A549 (cell line): Measurements from ENCODE around the gene ITSN2.

ENCODE experiments used
- BHLHE40 ChIP-seq: IDR thresholded peaks from 2 replicates; pipeline ENCODE4 v1.6.1; 2012; ENCODE audit warnings: low read depth, low read length, inconsistent platforms
- CHD2 ChIP-seq: fragments of 150-350 bp; IDR thresholded peaks from 2 replicates; pipeline ENCODE4 v1.6.1; 2014; ENCODE audit warnings: low read length; ENCODE audit not compliant: partially characterized antibody
- ESRRA ChIP-seq: fragments of 150-350 bp; IDR thresholded peaks from 2 replicates; pipeline ENCODE4 v1.6.1; 2014; ENCODE audit warnings: mild to moderate bottlenecking, low read length, borderline replicate concordance
- KDM1A ChIP-seq: fragments of 200-600 bp; sonication (generic); IDR thresholded peaks from 2 replicates; pipeline ENCODE4 v1.6.1; 2016; ENCODE audit warnings: low read depth, mild to moderate bottlenecking
- NFE2L2 ChIP-seq: fragments of 150-350 bp; conservative IDR thresholded peaks from 2 replicates; pipeline ENCODE4 v1.6.1; 2014; ENCODE audit warnings: low read length
- POLR2A ChIP-seq: IDR thresholded peaks from 2 replicates; pipeline ENCODE4 v1.6.1; 2012; ENCODE audit warnings: mild to moderate bottlenecking, low read length
- RFX5 ChIP-seq: fragments of 450-650 bp; IDR thresholded peaks from 2 replicates; pipeline ENCODE4 v1.7.1; 2014; ENCODE audit warnings: antibody characterized with exemption, mild to moderate bottlenecking, moderate library complexity
- SMC3 ChIP-seq: fragments of >200 bp; sonication (Bioruptor Twin); formaldehyde crosslinking; IDR thresholded peaks from 3 replicates; pipeline ENCODE4 v1.6.1; 2018; ENCODE audit warnings: inconsistent platforms
- TF ChIP-seq, protein P1 (sequence below): fragments of >200 bp; sonication (Bioruptor Twin); formaldehyde crosslinking; IDR thresholded peaks from 3 replicates; pipeline ENCODE4 v1.5.1; 2016
- TF ChIP-seq, protein P2 (sequence below): fragments of 200-600 bp; sonication (generic); IDR thresholded peaks from 2 replicates; pipeline ENCODE4 v1.6.1; 2016; ENCODE audit warnings: antibody characterized with exemption, mild to moderate bottlenecking, moderate library complexity

DNA sequence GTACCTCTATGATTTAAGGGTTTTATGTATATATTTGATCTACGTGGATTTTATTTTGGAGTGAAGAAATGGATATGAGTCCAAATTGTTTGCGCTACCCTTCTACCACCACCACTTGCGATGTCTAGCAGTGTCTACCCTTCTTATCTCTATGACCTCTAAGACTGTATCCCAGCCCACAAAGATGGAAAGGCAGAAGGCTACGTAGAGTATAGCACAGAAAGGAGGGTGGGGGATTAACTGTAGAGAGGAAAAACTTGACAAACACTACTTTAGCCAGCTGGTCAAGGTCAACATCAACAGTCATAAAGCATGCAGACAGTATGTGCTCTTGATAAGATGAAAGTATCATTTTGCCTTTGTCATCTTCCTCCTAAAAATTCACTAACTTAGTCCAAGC, 14.4 kb downstream of the ITSN2 start:
- no peak for TF ChIP-seq ESRRA
- TF ChIP-seq SMC3: no peak
- TF ChIP-seq CHD2: no peak
- TF ChIP-seq, protein P1, sequence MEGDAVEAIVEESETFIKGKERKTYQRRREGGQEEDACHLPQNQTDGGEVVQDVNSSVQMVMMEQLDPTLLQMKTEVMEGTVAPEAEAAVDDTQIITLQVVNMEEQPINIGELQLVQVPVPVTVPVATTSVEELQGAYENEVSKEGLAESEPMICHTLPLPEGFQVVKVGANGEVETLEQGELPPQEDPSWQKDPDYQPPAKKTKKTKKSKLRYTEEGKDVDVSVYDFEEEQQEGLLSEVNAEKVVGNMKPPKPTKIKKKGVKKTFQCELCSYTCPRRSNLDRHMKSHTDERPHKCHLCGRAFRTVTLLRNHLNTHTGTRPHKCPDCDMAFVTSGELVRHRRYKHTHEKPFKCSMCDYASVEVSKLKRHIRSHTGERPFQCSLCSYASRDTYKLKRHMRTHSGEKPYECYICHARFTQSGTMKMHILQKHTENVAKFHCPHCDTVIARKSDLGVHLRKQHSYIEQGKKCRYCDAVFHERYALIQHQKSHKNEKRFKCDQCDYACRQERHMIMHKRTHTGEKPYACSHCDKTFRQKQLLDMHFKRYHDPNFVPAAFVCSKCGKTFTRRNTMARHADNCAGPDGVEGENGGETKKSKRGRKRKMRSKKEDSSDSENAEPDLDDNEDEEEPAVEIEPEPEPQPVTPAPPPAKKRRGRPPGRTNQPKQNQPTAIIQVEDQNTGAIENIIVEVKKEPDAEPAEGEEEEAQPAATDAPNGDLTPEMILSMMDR: no peak
- TF ChIP-seq, protein P2, sequence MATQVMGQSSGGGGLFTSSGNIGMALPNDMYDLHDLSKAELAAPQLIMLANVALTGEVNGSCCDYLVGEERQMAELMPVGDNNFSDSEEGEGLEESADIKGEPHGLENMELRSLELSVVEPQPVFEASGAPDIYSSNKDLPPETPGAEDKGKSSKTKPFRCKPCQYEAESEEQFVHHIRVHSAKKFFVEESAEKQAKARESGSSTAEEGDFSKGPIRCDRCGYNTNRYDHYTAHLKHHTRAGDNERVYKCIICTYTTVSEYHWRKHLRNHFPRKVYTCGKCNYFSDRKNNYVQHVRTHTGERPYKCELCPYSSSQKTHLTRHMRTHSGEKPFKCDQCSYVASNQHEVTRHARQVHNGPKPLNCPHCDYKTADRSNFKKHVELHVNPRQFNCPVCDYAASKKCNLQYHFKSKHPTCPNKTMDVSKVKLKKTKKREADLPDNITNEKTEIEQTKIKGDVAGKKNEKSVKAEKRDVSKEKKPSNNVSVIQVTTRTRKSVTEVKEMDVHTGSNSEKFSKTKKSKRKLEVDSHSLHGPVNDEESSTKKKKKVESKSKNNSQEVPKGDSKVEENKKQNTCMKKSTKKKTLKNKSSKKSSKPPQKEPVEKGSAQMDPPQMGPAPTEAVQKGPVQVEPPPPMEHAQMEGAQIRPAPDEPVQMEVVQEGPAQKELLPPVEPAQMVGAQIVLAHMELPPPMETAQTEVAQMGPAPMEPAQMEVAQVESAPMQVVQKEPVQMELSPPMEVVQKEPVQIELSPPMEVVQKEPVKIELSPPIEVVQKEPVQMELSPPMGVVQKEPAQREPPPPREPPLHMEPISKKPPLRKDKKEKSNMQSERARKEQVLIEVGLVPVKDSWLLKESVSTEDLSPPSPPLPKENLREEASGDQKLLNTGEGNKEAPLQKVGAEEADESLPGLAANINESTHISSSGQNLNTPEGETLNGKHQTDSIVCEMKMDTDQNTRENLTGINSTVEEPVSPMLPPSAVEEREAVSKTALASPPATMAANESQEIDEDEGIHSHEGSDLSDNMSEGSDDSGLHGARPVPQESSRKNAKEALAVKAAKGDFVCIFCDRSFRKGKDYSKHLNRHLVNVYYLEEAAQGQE: no peak
- TF ChIP-seq NFE2L2: no peak
- no peak for TF ChIP-seq KDM1A
- no peak for TF ChIP-seq POLR2A
- no peak for TF ChIP-seq RFX5
- no peak for TF ChIP-seq BHLHE40
